Measurements from ENCODE around the gene GALNT6.

DNA sequence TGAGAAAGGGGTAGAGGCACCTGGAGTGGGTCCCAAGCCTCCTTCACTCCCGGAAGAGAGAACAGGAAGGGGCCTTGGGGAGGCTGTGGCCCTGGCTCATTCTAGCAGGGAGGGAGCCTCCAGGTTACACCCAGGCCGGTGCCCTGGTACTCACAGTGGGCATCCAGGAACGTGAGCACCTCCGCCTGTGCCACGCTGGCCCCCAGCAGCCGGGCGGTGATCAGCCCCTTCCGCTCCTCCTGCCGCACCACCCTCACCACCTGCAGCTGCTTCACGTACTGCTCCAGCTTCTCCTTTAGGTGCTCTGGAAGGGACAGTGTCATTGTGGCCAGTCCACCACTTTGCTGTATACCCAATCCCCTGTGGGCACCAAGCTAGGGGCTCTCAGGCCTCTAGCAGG is 25.9 kb downstream of the GALNT6 start:
- TF ChIP-seq, protein P1, sequence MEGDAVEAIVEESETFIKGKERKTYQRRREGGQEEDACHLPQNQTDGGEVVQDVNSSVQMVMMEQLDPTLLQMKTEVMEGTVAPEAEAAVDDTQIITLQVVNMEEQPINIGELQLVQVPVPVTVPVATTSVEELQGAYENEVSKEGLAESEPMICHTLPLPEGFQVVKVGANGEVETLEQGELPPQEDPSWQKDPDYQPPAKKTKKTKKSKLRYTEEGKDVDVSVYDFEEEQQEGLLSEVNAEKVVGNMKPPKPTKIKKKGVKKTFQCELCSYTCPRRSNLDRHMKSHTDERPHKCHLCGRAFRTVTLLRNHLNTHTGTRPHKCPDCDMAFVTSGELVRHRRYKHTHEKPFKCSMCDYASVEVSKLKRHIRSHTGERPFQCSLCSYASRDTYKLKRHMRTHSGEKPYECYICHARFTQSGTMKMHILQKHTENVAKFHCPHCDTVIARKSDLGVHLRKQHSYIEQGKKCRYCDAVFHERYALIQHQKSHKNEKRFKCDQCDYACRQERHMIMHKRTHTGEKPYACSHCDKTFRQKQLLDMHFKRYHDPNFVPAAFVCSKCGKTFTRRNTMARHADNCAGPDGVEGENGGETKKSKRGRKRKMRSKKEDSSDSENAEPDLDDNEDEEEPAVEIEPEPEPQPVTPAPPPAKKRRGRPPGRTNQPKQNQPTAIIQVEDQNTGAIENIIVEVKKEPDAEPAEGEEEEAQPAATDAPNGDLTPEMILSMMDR (IDR thresholded peaks at IDR 0.05) = no peak
- TF ChIP-seq POLR2A (IDR thresholded peaks at IDR 0.05) = no peak
